ENCODE data around the gene FRY. TPM values are rescaled to one million over a fixed set of nuclear protein-coding genes. Genes with fewer than 3 reads are reported as not detected.

FRY gene
- total and polyA plus RNA-seq, 9 of the 15 experiments (the other 6 are each of a cell fraction or from before 2014, with no cell fraction given) = 0.03 to 0.31 (median 0.11) TPM; not detected in 3

DNA sequence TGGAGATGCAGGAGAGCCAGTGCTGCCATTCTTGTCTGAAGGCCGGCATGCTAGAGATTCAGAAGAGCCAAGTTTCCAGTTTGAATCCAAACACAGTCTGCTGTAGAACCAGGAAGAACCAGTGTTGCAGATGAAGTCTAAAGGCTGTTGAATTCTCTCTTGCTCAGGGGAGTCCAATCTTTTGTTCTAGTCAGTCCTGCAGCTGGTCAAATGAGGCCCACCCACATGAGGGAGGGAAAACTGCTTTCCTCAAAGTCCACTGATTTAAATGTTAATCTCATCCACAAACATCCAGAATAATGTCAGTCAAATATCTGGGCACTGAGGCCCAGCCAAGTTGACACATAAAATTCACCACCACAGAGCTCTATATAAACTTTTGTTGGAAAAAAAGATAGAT, 136.6 kb downstream of the FRY start (continued):
- TF ChIP-seq, protein P1, sequence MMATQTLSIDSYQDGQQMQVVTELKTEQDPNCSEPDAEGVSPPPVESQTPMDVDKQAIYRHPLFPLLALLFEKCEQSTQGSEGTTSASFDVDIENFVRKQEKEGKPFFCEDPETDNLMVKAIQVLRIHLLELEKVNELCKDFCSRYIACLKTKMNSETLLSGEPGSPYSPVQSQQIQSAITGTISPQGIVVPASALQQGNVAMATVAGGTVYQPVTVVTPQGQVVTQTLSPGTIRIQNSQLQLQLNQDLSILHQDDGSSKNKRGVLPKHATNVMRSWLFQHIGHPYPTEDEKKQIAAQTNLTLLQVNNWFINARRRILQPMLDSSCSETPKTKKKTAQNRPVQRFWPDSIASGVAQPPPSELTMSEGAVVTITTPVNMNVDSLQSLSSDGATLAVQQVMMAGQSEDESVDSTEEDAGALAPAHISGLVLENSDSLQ (IDR thresholded peaks at IDR 0.05) = no peak

DNA sequence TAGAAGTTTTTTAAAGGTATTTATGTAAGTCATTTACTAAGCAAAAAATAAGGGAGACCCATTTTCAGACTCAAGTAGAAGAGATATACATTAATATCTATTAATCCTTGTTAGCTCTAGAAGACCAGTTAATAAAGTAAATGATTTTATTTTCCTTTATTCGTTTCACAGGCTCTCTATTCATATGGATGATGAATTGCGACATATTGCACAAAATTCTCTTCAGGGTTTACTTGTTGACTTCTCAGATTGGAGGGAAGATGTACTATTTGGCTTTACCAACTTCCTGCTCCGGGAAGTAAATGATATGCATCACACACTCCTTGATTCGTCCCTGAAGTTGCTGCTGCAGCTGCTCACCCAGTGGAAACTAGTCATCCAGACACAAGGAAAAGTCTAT, 139.3 kb downstream of the FRY start:
- CTCF ChIA-PET (ENCODE audit: low intra/inter-chr PET ratio) = no interaction called here
- WGBS (ENCODE audit: insufficient coverage, low coverage, missing lambda C conversion rate) = 4% methylated on average over 4 of the region's 4 CpGs
- in situ Hi-C loops (cut with MboI) = no loop called here
- no peak for DNase-seq (ENCODE audit: extremely low read depth in 1 of 4, low spot score in 3 of 4)
- H3K4me1 ChIP-seq (replicated peaks in 1 of 2; ENCODE audit: control insufficient read depth in 2 of 2, insufficient read depth in 2 of 2, low read length in 2 of 2) = peaks cover 0 to 3% of the 10 kb centered on the region in 2 experiments; a peak in 2 of 5 replicates
- POLR2A ChIA-PET = no interaction called here
- TF ChIP-seq, protein P2, sequence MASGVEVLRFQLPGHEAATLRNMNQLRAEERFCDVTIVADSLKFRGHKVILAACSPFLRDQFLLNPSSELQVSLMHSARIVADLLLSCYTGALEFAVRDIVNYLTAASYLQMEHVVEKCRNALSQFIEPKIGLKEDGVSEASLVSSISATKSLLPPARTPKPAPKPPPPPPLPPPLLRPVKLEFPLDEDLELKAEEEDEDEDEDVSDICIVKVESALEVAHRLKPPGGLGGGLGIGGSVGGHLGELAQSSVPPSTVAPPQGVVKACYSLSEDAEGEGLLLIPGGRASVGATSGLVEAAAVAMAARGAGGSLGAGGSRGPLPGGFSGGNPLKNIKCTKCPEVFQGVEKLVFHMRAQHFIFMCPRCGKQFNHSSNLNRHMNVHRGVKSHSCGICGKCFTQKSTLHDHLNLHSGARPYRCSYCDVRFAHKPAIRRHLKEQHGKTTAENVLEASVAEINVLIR (CRISPR knock-in tag; IDR thresholded peaks at IDR 0.05) = no peak
- no peak for ATAC-seq
- no peaks in the 10 kb centered on the region for H4K20me1 ChIP-seq (replicated peaks; ENCODE audit: control insufficient read depth, insufficient read depth, low read length)
- no peak overlapping the region for H3K4me2 ChIP-seq (ENCODE audit: insufficient read depth, low read length)
- H3K9ac ChIP-seq (ENCODE audit: insufficient read depth in 1 of 2, low read depth in 2 of 2, low read length in 2 of 2) = no peak overlapping the region
- no peak for FAIRE-seq
- H3K36me3 ChIP-seq (ENCODE audit: control insufficient read depth, insufficient read depth, low read length) = no peaks in the 10 kb centered on the region
- no TSS peak for BruUV-seq (replicated peaks)
- intact Hi-C loops (cut with micrococcal nuclease) = no loop called here
- no peaks in the 10 kb centered on the region for H3K79me2 ChIP-seq (ENCODE audit: control insufficient read depth, insufficient read depth, low read length)
- H3K9me3 ChIP-seq (replicated peaks; ENCODE audit: control insufficient read depth, insufficient read depth, low read depth, low read length) = no peaks in the 10 kb centered on the region
- H3K4me3 ChIP-seq = no peak overlapping the region
- H2AFZ ChIP-seq (ENCODE audit: low read depth, low read length) = no peak overlapping the region
- no peaks in the 10 kb centered on the region for H3K27me3 ChIP-seq (ENCODE audit: control insufficient read depth in 2 of 2, insufficient read depth in 2 of 2, low read length in 2 of 2)
- no peak overlapping the region for H3K27ac ChIP-seq (ENCODE audit: extremely low read depth, low read depth, low read length)
- no peaks in the 10 kb centered on the region for H3K9me1 ChIP-seq (ENCODE audit: control insufficient read depth, insufficient read depth, low read length)

Data from K562 (cell line).